ENCODE data around the gene SLC9A9.

Gene SLC9A9

GRCh38 chr3:143847787-143848631 lies at the start of gene SLC9A9:
SLC9A9 (minus strand) TSS chr3:143848468; CDS start chr3:143848322, 146 bp downstream.
- peak within 1 kb of the TSS; percentile 76 for H3K4me3 ChIP-seq (ENCODE audit: control insufficient read depth, low read depth, low read length)
- no peak for TF ChIP-seq CTCF (conservative IDR thresholded peaks at IDR 0.05; ENCODE audit: control insufficient read depth, insufficient read depth, low read depth, low read length)
- peak; percentile 86 for DNase-seq (ENCODE audit: low read depth)

GRCh38 chr3:143897576-143898295 lies 49.5 kb upstream of the SLC9A9 start:
- no peak for TF ChIP-seq CTCF (conservative IDR thresholded peaks at IDR 0.05; ENCODE audit: control insufficient read depth, insufficient read depth, low read depth, low read length)
- peak; percentile 19 for DNase-seq (ENCODE audit: low read depth)
- no peak overlapping the region for H3K4me3 ChIP-seq (ENCODE audit: control insufficient read depth, low read depth, low read length)

GRCh38 chr3:143896486-143896885 lies 48.2 kb upstream of the SLC9A9 start:
- peak; percentile 5 for DNase-seq (ENCODE audit: low read depth)
- H3K4me3 ChIP-seq (ENCODE audit: control insufficient read depth, low read depth, low read length): no peak overlapping the region
- no peak for TF ChIP-seq CTCF (conservative IDR thresholded peaks at IDR 0.05; ENCODE audit: control insufficient read depth, insufficient read depth, low read depth, low read length)

GRCh38 chr3:143895805-143896204 lies 47.5 kb upstream of the SLC9A9 start:
- TF ChIP-seq CTCF (conservative IDR thresholded peaks at IDR 0.05; ENCODE audit: control insufficient read depth, insufficient read depth, low read depth, low read length): peak; percentile 15
- no peak overlapping the region for H3K4me3 ChIP-seq (ENCODE audit: control insufficient read depth, low read depth, low read length)
- peak; percentile 17 for DNase-seq (ENCODE audit: low read depth)

- TF ChIP-seq CTCF (conservative IDR thresholded peaks at IDR 0.05; ENCODE audit: control insufficient read depth, insufficient read depth, low read depth, low read length): no peak
- no peak for DNase-seq (ENCODE audit: low read depth)
- H3K4me3 ChIP-seq (ENCODE audit: control insufficient read depth, low read depth, low read length): no peak overlapping the region
Observed at GRCh38 chr3:143888846-143889245, 40.6 kb upstream of the SLC9A9 start.

GRCh38 chr3:143888166-143888565 lies 39.9 kb upstream of the SLC9A9 start:
- no peak for TF ChIP-seq CTCF (conservative IDR thresholded peaks at IDR 0.05; ENCODE audit: control insufficient read depth, insufficient read depth, low read depth, low read length)
- DNase-seq (ENCODE audit: low read depth): no peak
- H3K4me3 ChIP-seq (ENCODE audit: control insufficient read depth, low read depth, low read length): no peak overlapping the region
